Activated CD8-positive, alpha-beta T cell treated with anti-CD3 and anti-CD28 coated beads, Interleukin-2, amount 10 ng/mL, durations not matched to agents 7 days and 5 days (primary cell): ENCODE results near the gene PLIN5. TPM values are rescaled to one million over a fixed set of nuclear protein-coding genes. Genes with fewer than 3 reads are reported as not detected.
"Not testable (repeated sequence)": the region's sequence is repeated elsewhere in the genome, so short reads cannot be mapped to it uniquely, and the experiment has no call there.

Experiments used
- ATAC-seq: fragments of 150-1000 bp; cut with Tn5 transposase; one replicate; pipeline ENCODE4 v1.10.0; 2021; ENCODE audit warnings: moderate library complexity
- CTCF ChIA-PET: fragments of 350-600 bp; sonication (Branson Sonifier 250); formaldehyde crosslinking; loops from one replicate; lab custom pipeline; 2021; ENCODE audit warnings: antibody characterized with exemption; lab: Charles Lee
- POLR2A ChIA-PET: fragments of 350-600 bp; sonication (Branson Sonifier 250); formaldehyde crosslinking; loops from one replicate; lab custom pipeline; 2021; ENCODE audit warnings: antibody characterized with exemption; lab: Charles Lee
- DNase-seq: peaks from one replicate; pipeline ENCODE4 v3.0.0-alpha.2; 2020
- H3K27ac Mint-ChIP-seq: one replicate; pipeline ENCODE4 v1.8.0; 2021; ENCODE audit warnings: mild to moderate bottlenecking, mixed read lengths
- H3K27me3 Mint-ChIP-seq: one replicate; pipeline ENCODE4 v1.8.0; 2021; ENCODE audit warnings: low read depth, mixed read lengths
- H3K36me3 Mint-ChIP-seq: one replicate; pipeline ENCODE4 v1.8.0; 2021; ENCODE audit warnings: low read depth, mixed read lengths
- H3K4me1 Mint-ChIP-seq: one replicate; pipeline ENCODE4 v1.8.0; 2021; ENCODE audit warnings: low read depth, mixed read lengths
- H3K4me3 Mint-ChIP-seq: one replicate; pipeline ENCODE4 v1.8.0; 2021; ENCODE audit warnings: mild to moderate bottlenecking, mixed read lengths
- H3K9me3 Mint-ChIP-seq: one replicate; pipeline ENCODE4 v1.8.0; 2022; ENCODE audit warnings: mixed read lengths; ENCODE audit not compliant: insufficient read depth
- total RNA-seq, 2 experiments: library from RNA; stranded (reverse); gene quantifications; one replicate each; pipeline ENCODE4 v1.2.3, GENCODE V29; 2021

PLIN5 gene
- total RNA-seq, 2 experiments from 2014 or later = not detected

DNA sequence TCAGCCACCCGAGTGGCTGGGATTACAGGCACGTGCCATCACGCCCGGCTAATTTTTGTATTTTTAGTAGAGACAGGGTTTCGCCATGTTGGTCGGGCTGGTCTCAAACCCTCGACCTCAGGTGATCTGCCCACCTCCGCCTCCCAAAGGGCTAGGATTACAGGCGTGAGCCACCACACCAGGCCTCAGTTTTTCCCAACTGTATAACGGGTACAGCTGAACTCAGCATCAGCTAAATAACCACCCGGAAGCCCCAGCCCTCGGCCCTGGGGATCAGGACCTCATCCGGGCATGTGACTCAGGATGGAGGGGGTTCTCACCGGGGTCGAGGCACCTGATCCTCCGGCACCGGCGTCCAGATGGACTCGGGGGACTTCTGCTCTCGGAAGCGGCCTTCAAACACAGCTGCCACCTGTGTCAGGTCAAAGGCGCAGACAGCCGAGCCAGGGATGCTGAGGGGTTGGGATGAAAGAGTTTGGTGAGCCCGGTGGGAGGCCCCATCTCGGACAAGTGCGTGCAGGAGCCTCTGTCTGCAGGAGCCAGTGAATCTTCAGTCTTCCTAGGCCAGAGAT lies 15.5 kb upstream of the PLIN5 start:
- CTCF ChIA-PET = no interaction called here
- H3K27me3 Mint-ChIP-seq = no peaks in the 10 kb centered on the region
- H3K36me3 Mint-ChIP-seq = no peaks in the 10 kb centered on the region
- no peaks in the 10 kb centered on the region for H3K9me3 Mint-ChIP-seq
- no peak overlapping the region for H3K27ac Mint-ChIP-seq
- H3K4me1 Mint-ChIP-seq = no peaks in the 10 kb centered on the region
- H3K4me3 Mint-ChIP-seq = no peak overlapping the region
- no peak for ATAC-seq
- DNase-seq = no peak
- POLR2A ChIA-PET = no interaction called here

DNA sequence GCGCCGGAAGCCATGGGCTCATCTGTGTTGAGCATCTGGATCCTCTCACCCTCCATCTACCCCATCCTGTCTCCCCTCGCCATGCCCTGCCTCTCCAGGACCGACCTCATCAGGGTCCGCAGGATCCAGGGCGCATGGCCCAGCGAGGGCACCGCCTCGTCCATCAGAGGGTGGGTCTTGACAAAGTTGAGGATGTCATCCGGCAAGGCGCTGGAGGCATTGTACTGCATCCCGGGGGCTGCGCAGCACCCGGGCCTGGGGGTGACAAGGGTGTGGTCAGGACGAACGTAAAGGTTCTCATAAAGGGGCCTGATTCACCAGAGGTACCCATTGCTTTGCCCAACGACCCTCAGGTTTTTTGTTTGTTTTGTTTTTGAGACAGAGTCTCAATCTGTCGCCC lies 15.0 kb upstream of the PLIN5 start:
- Mint-ChIP-seq H3K4me3 (no peak overlapping the region), H3K4me1 (no peaks in the 10 kb centered on the region), H3K36me3 (no peaks in the 10 kb centered on the region), H3K27me3 (no peaks in the 10 kb centered on the region), H3K9me3 (no peaks in the 10 kb centered on the region), H3K27ac (no peak overlapping the region)
- DNase-seq = no peak
- ChIA-PET CTCF (no interaction called here), POLR2A (no interaction called here)
- no peak for ATAC-seq

GRCh38 chr19:4548238-4548584 lies 13.2 kb upstream of the PLIN5 start:
- no peak for ATAC-seq
- DNase-seq = no peak
- CTCF ChIA-PET = interaction anchor here (1.2 to 1.4 kb wide), 2 partner anchors 25 to 76 kb away, joined by 3 to 4 read pairs; partner anchors contain the start of gene HDGFL2
- Mint-ChIP-seq H3K4me1 (no peaks in the 10 kb centered on the region), H3K27ac (no peak overlapping the region), H3K4me3 (no peak overlapping the region), H3K36me3 (no peaks in the 10 kb centered on the region), H3K27me3 (no peaks in the 10 kb centered on the region), H3K9me3 (no peaks in the 10 kb centered on the region)
- POLR2A ChIA-PET = no interaction called here

- peak; percentile 38 for DNase-seq
- CTCF ChIA-PET = interaction anchor here (0.9 to 1.3 kb wide), 4 partner anchors 21 to 87 kb away, joined by 3 to 4 read pairs (median 3); partner anchors contain the start of gene HDGFL2
- no peak overlapping the region for H3K27ac Mint-ChIP-seq
- no peak for ATAC-seq
- no peak overlapping the region for H3K4me3 Mint-ChIP-seq
- POLR2A ChIA-PET = interaction anchor here (1.0 kb wide), 1 partner anchor 22 kb away, joined by 3 read pairs; no protein-coding TSS in a partner anchor
- no peaks in the 10 kb centered on the region for H3K36me3 Mint-ChIP-seq
- no peaks in the 10 kb centered on the region for H3K27me3 Mint-ChIP-seq
- no peaks in the 10 kb centered on the region for H3K9me3 Mint-ChIP-seq
- H3K4me1 Mint-ChIP-seq = no peaks in the 10 kb centered on the region
These were observed 12.5 kb upstream of the PLIN5 start for GRCh38 chr19:4547303-4548237.

DNA sequence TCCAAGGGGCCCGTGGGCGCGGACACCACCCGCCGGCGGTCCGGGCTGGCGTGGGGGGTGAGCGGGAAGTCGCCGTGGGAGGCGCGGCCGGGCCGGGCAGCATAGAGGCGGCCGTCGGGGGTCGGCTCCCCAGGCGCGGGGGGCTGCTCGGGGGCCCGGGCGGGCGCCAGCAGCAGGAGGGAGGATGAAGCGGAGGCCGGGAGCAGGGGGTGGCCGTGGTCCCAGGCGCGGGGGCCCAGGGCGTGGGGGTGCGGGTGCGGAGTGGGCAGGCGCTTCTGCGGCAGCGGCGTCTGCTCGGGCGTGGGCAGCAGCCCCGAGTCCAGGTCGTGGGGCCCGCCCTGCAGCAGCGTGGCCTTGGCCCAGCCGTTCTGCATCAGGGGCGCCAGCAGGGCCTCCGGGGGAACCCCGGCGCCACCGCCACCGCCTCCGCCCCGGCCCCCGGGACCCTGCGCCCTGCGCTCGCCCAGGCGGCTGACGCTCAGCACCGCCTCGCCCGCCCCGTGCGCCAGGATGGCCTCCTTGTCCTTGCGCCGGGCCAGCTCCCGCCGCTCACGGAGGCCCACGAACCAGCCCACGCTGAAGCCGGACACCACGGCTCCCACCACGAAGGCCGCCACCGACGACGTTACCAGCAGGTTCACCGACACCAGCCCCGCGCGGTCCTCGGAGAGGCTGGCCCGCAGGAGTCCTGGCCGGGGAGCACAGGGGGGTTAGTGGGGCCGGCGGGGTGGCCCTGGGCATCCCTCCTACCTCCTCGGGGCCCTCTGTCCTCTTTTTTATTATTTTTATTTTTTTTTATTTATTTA lies 9.0 kb upstream of the PLIN5 start:
- POLR2A ChIA-PET = interaction anchor here (0.7 kb wide), 2 partner anchors 639 to 1361 kb away, joined by 3 read pairs; no protein-coding TSS in a partner anchor
- Mint-ChIP-seq H3K9me3 (peaks cover 3% of the 10 kb centered on the region), H3K27me3 (no peaks in the 10 kb centered on the region), H3K4me1 (peaks cover 7% of the 10 kb centered on the region), H3K27ac (no peak overlapping the region), H3K4me3 (no peak overlapping the region), H3K36me3 (peaks cover 2% of the 10 kb centered on the region)
- ATAC-seq (no peak), DNase-seq (no peak)
- CTCF ChIA-PET = no interaction called here

GRCh38 chr19:4542896-4543841 lies 8.1 kb upstream of the PLIN5 start:
- no peak for ATAC-seq
- H3K27ac Mint-ChIP-seq = no peak overlapping the region
- ChIA-PET POLR2A (no interaction called here), CTCF (no interaction called here)
- no peak overlapping the region for H3K4me3 Mint-ChIP-seq
- H3K27me3 Mint-ChIP-seq = no peaks in the 10 kb centered on the region
- peaks cover 3% of the 10 kb centered on the region for H3K9me3 Mint-ChIP-seq
- DNase-seq = no peak
- peaks cover 7% of the 10 kb centered on the region for H3K4me1 Mint-ChIP-seq
- H3K36me3 Mint-ChIP-seq = peaks cover 2% of the 10 kb centered on the region

DNA sequence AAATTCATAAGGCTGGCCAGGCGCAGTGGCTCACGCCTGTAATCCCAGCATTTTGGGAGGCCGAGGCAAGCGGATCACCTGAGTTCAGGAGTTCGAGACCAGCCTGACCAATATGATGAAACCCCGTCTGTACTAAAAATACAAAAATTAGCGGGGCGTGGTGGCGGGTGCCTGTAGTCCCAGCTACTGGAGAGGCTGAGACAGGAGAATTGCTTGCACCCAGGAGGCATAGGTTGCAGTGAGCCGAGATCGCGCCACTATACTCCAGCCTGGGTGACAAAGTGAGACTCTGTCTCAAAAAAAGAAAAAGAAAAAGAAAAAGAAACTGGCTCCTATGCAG lies 6.8 kb upstream of the PLIN5 start:
- H3K9me3 Mint-ChIP-seq, H3K4me3 Mint-ChIP-seq, H3K36me3 Mint-ChIP-seq, H3K27me3 Mint-ChIP-seq, H3K4me1 Mint-ChIP-seq, H3K27ac Mint-ChIP-seq, DNase-seq, ATAC-seq: not testable (repeated sequence)
- POLR2A ChIA-PET = interaction anchor here (0.6 kb wide), 1 partner anchor 1044 kb away, joined by 3 read pairs; no protein-coding TSS in a partner anchor
- CTCF ChIA-PET = interaction anchor here (4.0 kb wide), 1 partner anchor 18 kb away, joined by 23 read pairs; no protein-coding TSS in a partner anchor

DNA sequence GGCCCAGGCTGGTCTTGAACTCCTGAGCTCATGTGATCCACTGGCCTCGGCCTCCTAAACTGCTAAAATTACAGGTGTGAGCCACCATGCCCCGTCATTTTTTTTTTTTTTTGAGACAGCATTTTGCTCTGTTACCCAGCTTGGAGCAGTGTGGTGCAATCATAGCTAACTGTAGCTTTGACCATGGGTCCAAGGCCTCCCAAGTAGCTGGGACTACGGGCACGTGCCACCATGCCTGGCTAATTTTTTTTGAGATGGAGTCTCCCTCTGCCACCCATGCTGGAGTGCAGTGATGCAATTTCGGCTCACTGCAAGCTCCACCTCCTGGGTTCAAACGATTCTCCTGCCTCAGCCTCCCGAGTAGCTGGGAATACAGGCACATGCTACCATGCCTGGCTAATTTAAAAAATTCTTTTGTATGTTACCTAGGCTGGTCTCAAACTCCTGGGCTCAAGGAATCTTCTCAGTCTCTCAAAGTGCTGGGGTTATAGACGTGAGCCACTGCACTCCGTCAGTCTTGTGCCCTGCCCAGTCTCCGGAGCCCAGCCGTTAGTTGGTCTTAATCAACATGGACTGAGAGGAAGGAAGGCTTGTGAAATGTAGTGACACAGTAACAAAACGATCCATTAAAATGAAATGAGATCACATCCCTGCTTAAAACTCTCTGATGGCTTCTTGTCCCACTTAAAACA lies 6.2 kb upstream of the PLIN5 start:
- H3K36me3 Mint-ChIP-seq = peaks cover 2% of the 10 kb centered on the region
- DNase-seq (no peak), ATAC-seq (no peak)
- no peak overlapping the region for H3K4me3 Mint-ChIP-seq
- H3K4me1 Mint-ChIP-seq = peaks cover 7% of the 10 kb centered on the region
- ChIA-PET CTCF (interaction anchor here (1.2 to 4.0 kb wide), 2 partner anchors 17 to 92 kb away, joined by 3 to 23 read pairs; no protein-coding TSS in a partner anchor), POLR2A (no interaction called here)
- H3K27me3 Mint-ChIP-seq = no peaks in the 10 kb centered on the region
- H3K9me3 Mint-ChIP-seq = peaks cover 3% of the 10 kb centered on the region
- no peak overlapping the region for H3K27ac Mint-ChIP-seq

GRCh38 chr19:4539693-4540581 lies 4.9 kb upstream of the PLIN5 start, which contains the start of gene LRG1:
Gene LRG1 (minus strand): TSS chr19:4540036. CDS start chr19:4540013, 23 bp downstream.
- Mint-ChIP-seq H3K27me3 (no peaks in the 10 kb centered on the region), H3K4me3 (no peak within 1 kb of the TSS), H3K36me3 (peaks cover 2% of the 10 kb centered on the region), H3K9me3 (peaks cover 3% of the 10 kb centered on the region), H3K4me1 (peaks cover 7% of the 10 kb centered on the region), H3K27ac (peak within 1 kb of the TSS; percentile 43)
- POLR2A ChIA-PET = interaction anchor here (0.6 kb wide), 2 partner anchors 269 to 1041 kb away, joined by 3 read pairs; no protein-coding TSS in a partner anchor
- DNase-seq (no peak), ATAC-seq (no peak)
- CTCF ChIA-PET = interaction anchor here (1.2 to 4.0 kb wide), 2 partner anchors 16 to 94 kb away, joined by 3 to 23 read pairs; no protein-coding TSS in a partner anchor
